HG03571 (cell line): Measurements from ENCODE around the gene C13orf46.

Experiments
- ATAC-seq: cut with Tn5 transposase; IDR thresholded peaks from one replicate; pipeline ENCODE4 v1.9.1; 2021; ENCODE audit not compliant: unreplicated experiment

Gene C13orf46

DNA sequence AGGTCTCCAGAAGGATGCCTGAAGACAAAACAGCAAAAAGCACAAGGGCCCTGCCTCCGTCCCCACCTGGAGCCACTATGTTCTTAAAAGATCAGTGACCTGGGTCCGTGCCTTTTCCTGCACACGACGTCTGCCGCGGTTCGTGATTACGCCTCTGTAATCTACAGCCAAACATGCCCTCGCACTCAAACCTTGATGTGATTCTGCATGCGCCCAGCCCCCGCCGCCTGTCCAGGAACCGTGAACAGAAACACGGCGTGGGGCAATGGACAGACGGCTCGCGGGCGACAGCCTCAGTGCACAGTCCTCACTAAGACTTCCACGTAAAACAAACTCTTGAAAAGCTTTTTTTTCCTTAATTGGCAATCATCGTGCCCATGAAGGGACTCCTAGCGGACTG lies 15.5 kb downstream of the C13orf46 start:
- ATAC-seq: no peak

GRCh38 chr13:113956571-113956970 lies 17.3 kb downstream of the C13orf46 start:
- ATAC-seq: no peak

DNA sequence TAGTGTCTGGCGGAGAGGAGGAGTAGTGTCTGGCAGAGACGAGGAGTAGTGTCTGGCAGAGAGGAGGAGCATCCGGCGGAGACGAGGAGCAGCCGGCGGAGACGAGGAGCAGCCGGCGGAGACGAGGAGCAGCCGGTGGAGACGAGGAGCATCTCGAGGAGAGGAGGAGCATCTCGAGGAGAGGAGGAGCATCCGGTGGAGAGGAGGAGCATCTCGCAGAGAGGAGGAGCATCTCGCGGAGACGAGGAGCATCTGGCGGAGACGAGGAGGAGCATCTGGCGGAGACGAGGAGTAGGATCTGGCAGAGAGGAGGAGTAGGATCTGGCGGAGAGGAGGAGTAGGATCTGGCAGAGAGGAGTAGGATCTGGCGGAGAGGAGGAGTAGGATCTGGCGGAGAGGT lies 18.2 kb downstream of the C13orf46 start:
- ATAC-seq: no peak

- no peak for ATAC-seq
These were observed 18.6 kb downstream of the C13orf46 start for GRCh38 chr13:113955235-113955634.

DNA sequence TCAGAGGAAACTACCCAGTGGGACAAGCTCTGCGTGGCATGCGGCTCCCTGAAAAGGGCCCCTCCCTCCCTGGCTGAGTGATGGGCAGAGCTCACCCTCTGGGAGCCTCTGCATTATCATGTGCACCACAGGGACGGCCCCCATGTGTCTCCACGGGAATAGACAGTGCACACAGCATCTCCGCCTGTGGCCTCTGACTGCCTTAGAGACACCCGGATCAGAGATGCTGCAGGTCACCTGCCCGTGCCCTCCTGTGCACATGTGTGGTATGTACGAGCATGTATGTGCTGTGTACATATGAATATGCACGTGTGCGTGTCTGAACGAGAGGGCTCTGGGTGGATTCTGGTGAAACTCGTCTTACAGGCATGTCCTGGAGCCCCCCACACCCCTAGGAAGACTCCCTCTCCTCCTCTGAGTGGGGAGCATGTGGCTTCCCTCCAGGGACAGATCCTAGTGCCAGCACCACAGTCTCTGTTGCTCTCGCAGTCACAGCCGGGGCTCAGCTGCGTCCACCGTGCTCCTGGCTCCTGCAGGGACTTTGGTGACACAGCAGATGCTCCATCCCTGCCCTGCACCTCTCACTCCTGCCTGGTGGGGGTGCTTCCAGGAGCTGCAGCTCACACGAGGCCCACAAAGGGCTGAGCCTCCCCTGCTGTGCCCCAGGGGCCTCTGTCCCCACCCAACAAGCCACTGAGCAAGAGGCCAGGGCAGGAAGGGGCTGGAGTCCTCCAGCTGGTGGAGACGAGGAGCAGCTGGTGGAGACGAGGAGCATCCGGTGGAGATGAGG lies 19.6 kb downstream of the C13orf46 start:
- no peak for ATAC-seq

DNA sequence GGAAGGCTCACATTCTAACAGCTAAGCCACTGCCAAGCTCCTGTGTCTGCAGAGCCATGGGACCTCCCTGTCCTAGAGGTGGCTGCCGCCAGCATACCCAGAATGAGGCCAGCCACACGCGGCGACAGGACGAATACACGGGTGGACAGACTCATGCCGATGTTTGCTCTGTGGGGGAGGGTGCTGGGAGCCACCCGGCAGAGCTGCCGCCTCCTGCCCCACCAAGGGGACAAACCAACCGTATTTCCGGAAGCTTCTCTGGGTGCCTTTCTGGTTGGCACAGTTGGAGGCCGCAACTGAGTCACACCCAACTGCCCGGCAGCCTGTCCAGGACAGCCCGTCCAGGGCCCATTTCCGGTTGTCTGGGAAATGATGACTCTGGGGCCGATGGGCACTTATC lies 20.3 kb downstream of the C13orf46 start:
- no peak for ATAC-seq

- no peak for ATAC-seq
These were observed 20.8 kb downstream of the C13orf46 start for GRCh38 chr13:113952983-113953520.

DNA sequence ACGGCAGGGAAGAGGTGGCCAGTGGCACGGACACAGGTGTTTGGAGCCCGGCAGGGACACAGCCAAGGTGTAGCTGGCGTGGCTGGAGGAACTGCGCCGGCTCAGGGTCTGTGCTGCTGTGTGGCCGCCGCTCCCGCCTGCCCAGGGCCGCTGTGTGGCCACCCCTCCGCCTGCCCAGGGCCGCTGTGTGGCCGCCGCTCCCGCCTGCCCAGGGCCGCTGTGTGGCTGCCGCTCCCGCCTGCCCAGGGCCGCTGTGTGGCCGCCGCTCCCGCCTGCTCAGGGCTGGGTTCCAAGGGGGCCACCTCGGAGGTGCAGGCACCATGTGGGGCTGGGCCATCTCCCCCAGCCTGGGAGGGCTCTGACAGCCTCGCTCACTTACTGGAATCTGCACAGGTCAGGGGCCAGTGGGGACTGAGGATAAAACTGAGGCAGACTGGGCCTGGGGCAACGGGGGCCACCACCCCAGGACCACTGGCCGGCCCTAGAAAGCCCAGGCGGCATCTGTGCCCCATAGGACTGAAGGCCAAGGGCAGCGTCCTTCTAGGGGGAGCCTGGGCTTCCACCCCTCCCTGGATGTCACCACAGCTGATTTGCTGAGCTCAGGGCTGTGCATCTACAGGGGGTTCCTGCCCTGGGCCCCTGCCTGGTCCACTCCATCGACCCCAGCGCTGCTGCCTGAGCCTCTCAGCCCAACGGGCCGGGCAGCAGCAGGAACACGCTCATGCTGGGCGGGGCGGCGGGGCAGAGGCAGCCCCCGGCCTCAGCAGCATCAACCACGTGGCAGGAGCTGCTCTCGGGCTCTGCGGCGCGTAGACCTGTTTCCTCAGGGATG lies 21.5 kb downstream of the C13orf46 start:
- no peak for ATAC-seq

DNA sequence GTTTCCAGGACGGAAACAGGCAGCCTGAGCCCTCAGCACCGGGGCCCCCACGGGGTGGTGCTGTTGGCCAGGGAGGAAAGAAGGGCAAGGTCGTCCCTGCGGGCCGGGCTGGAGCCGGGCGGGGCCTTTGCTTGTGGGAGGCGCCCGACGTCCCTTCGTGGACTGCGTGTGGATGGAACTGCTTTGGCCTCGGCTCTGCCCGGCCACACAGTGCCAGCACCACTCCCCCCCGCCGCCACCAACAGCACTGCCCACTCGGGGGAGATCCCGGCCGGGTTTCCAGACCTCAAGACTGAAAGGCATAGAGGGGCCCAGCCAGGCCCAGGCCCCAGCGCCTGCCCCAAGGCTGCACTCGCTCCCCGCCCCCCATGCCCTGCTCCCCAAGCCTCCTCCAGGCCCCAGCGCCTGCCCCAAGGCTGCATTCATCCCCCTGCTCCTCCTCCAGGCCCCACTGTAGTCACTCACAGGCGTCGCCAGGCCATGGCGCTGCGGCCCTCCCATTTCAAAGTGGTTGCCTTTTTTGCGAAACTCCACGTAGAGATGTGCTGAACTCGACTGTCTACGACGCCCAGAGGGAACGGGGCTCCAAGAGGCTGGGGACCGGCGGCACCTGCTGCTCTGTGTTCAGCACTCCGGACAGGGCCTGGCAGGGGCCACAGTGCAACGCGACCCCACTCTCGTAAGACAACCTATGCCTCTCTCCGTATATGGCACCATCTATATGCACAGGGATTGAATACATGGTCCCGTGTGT lies 22.5 kb downstream of the C13orf46 start:
- ATAC-seq: peak; percentile 79

DNA sequence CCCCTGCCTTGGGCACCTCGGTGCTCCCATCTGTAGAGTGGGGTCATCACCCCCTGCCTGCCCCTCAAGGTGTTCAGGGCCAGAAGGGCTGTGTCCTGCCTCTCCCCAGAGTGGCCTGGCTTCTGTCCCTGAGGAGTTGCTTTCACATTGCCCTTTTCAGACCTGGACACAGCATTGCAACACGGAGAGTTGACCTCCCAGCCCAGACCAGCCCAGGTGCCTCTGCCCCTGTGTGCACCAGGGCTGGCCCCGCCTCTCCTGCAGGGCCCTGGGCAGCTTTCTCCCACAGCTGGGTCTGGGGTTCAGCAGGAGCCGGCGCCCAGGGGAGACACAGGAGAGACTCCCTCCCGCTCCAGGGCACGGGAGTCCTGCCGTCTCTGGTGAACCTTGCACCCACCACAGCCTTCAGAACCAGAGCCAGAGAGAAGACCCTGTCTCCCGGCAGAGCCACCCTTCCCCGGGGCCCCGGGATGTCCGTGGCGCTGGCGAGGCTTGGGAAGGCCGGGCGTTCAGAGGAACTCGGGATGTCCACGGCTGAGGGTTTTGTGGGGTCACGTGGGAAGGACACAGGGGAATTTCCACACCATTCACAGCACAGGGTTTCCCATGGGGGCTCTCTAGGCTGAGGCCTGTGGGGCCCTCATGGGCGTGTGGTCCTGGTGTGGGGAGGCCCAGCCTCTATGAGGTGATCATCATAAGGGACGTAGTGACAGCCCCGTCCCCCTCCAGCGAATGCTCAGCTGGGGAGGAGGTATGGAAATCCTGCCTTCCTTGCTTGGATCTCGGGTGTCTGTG lies 23.2 kb downstream of the C13orf46 start:
- peak; percentile 25 for ATAC-seq

DNA sequence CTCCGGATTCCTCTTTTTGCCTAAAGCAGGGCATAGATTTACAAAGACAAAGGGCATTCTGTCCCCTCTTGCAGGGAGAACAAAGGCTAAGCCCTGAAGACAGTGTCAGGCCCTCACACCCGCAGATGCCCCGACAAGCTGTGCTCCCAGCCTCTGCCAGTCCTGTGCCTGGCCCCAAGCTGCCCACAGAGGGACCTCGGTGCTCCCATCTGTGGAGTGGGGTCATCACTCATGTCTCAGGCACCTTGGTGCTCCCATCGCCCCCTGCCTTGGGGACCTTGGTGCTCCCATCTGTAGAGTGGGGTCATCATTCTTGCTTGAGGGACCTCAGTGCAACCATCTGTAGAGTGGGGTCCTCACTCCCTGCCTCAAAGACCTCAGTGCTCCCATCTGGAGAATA lies 24.3 kb downstream of the C13orf46 start:
- no peak for ATAC-seq

- no peak for ATAC-seq
These were observed 25.7 kb downstream of the C13orf46 start for GRCh38 chr13:113948034-113948742.

DNA sequence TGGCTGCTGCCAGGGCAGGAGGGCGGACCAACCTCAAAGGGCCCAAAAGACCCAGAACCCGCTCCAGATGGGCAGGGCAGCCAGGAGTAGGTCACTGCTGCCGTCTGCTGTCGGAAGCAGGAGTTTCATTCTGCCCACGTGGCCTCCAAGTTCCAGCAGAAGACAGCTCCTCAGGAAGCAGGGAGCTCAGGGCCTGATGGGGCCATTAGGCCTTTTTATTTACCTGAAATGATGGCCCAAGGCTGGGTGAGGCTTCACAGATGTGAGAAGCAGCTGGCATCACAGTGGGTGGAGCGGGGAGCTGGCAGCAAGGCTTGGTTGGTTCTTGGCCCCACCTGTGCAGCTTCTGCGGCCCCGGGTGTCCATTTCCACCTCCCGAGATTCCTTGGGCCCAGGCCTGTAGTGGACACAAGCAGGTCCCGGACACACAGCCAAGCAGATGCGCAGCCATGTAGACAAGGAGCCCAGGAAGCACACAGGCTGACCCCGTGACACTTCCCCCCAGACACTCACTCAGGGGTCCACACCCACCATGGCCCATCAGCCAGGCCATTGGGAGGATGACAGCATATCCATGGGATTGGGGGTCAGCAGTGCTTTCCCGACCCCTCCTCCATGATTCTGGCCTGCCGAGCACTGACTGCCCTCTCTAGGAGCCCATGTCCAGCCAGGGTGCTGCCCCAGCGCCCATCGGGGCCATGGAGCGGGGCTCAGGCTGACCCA lies 26.4 kb downstream of the C13orf46 start:
- no peak for ATAC-seq

- ATAC-seq: no peak
These were observed 27.3 kb downstream of the C13orf46 start for GRCh38 chr13:113946409-113947181.

DNA sequence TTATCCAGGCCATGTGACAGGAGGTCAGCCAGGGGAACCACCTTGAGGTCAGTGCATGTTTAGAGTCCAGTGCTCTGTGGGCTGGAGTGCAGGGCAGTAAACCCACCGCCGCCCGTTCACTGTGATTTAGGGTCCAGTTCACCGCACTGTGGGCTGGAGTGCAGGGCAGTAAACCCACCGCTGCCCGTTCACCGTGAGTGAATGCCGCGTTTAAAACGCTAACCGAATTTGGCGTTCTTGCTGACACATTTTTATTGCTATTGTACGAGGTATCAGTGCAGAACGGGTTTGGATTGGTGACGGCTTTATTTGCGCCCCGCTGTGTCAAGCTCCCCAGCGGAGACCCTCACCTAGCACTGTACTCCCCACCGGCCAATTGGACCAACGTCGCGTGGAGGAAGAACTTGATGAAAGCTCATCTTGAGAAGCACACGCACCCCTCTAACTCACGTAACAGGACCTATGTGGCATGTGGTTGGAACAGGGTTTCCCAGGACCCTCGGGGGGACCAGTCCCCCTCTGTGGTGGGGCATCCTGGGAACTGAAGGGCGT lies 27.9 kb downstream of the C13orf46 start:
- ATAC-seq: no peak

DNA sequence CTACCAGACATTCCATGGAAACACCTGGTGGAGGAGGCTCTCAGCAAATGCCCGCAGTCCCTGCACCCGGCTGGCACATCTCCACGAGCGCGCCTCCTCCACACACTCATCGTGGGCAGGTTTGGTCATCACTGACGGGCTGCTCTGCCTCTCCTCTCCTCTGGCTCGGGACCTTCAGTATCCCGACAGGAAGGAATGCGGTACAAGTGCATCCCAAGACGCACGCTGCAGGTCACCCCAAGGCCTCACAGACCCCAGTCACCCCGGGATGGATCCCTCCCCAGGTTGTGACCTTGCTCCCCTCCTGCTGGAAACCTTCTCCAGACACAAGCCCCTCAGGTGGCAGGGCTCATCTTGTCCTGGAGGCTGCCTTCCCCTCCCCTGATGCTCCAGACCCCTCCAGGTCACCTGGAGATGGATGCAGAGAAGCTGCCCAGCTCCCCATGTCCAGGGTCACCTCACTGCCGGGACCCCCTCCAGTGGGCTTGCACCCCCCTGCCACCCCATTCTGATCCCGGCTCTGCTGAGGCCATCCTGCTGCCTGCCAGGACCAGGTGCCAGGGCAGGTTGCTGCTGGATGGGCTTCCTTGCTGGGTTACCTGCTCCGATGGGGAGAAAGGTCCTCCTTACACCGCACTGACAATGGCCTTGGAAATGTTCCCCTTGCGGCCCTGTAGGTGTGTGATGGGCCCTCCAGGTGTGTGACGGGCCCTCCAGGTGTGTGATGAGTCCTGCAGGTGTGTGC lies 29.9 kb downstream of the C13orf46 start:
- ATAC-seq: no peak

GRCh38 chr13:113942591-113943103 lies 31.2 kb downstream of the C13orf46 start:
- no peak for ATAC-seq
